Measurements from ENCODE around the gene LSS.

DNA sequence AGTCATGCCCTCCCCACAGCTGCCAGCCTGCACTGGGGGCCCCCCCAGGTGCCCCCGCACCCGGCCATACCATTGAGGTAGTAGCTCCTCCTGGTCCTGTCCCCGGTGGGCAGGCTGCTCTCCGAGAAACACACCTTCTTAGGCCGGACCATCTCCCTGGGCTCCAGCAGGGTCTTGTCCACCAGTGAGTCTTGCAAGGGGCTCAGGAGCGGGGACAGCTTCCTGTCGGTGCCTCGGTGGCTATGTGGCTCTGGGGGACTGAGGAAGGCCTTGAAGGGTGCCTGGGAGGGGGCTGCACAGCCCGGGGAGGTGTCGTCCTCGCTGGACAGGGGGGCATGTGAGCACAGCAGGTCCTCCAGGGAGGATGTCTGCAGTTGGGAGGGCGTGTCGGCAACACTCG, 60.3 kb downstream of the LSS start:
- TF ChIP-seq, protein P1, sequence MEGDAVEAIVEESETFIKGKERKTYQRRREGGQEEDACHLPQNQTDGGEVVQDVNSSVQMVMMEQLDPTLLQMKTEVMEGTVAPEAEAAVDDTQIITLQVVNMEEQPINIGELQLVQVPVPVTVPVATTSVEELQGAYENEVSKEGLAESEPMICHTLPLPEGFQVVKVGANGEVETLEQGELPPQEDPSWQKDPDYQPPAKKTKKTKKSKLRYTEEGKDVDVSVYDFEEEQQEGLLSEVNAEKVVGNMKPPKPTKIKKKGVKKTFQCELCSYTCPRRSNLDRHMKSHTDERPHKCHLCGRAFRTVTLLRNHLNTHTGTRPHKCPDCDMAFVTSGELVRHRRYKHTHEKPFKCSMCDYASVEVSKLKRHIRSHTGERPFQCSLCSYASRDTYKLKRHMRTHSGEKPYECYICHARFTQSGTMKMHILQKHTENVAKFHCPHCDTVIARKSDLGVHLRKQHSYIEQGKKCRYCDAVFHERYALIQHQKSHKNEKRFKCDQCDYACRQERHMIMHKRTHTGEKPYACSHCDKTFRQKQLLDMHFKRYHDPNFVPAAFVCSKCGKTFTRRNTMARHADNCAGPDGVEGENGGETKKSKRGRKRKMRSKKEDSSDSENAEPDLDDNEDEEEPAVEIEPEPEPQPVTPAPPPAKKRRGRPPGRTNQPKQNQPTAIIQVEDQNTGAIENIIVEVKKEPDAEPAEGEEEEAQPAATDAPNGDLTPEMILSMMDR (IDR thresholded peaks at IDR 0.05): no peak
- TF ChIP-seq POLR2A (IDR thresholded peaks at IDR 0.05): no peak
